ENCODE data around the gene LTBP2.

DNA sequence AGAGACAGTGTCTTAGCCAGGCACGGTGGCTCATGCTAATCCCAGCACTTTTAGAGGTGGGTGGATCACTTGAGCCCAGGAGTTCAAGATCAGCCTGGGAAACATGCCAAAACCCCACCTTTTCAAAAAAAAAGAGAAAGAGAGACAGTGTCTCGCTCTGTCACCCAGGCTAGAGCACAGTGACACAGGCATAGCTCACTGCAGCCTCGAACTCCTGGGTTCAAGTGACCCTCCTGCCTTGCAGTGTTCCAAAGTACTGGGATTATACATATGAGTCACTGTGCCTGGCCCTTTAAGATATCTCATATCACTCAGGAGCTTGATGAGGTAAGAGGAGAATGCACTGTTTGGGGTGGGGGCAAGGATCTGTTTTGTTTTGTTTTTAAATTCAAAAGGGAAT lies 48.1 kb upstream of the LTBP2 start:
- TF ChIP-seq CTCF (conservative IDR thresholded peaks at IDR 0.05; ENCODE audit: low read depth, low read length) (no peak), EZH2 (IDR thresholded peaks at IDR 0.05; ENCODE audit: low read length, unreplicated experiment) (no peak)
